H1 (cell line): ENCODE measurements around the gene C20orf144. TPM values are rescaled to one million over a fixed set of nuclear protein-coding genes. Genes with fewer than 3 reads are reported as not detected.

Source experiments
- CTCF ChIA-PET: fragments of 300-600 bp; sonication (Branson Sonifier 250); formaldehyde crosslinking; loops from one replicate; lab custom pipeline; 2021; ENCODE audit not compliant: partially characterized antibody; lab: Charles Lee
- POLR2A ChIA-PET: fragments of 300-600 bp; sonication (Branson Sonifier 250); formaldehyde crosslinking; loops from one replicate; lab custom pipeline; 2021; ENCODE audit warnings: inconsistent platforms; ENCODE audit not compliant: partially characterized antibody; lab: Charles Lee
- DNase-seq, 2 experiments: peaks; one replicate each; pipeline versions ENCODE4 v3.0.0 to v3.0.0-alpha.2; 2010 to 2022; ENCODE audit warnings: low spot score in 2 of 2, low read depth in 1 of 2, mixed read lengths in 1 of 2
- FAIRE-seq: peaks from 2 replicates; lab custom pipeline; 2011; peaks lifted over from hg19 to GRCh38; lab: Jason Lieb, UNC
- H2AFZ ChIP-seq: 2 replicates; pipeline ENCODE4 v1.8.1; 2012; ENCODE audit warnings: low read length, inconsistent platforms
- H2AK5ac ChIP-seq: 2 replicates; pipeline ENCODE4 v1.6.1; 2013; ENCODE audit warnings: low read depth, low read length
- H2BK120ac ChIP-seq: replicated peaks from 2 replicates; pipeline ENCODE3; 2013; ENCODE audit warnings: low read depth, low read length, inconsistent platforms
- H2BK12ac ChIP-seq: 2 replicates; pipeline ENCODE4 v1.6.1; 2013; ENCODE audit warnings: low read depth, low read length
- H2BK15ac ChIP-seq: 2 replicates; pipeline ENCODE4 v1.6.1; 2013; ENCODE audit warnings: low read length
- H2BK20ac ChIP-seq: 2 replicates; pipeline ENCODE4 v1.6.1; 2013; ENCODE audit warnings: low read length
- H2BK5ac ChIP-seq: 2 replicates; pipeline ENCODE4 v1.6.1; 2013; ENCODE audit warnings: low read depth, low read length
- H3K14ac ChIP-seq: 2 replicates; pipeline ENCODE4 v1.6.1; 2013; ENCODE audit warnings: inconsistent platforms; ENCODE audit not compliant: insufficient read length
- H3K18ac ChIP-seq: 2 replicates; pipeline ENCODE4 v1.6.1; 2013; ENCODE audit warnings: low read length; ENCODE audit errors: extremely low read depth
- H3K23ac ChIP-seq: 2 replicates; pipeline ENCODE4 v1.6.1; 2013; ENCODE audit warnings: inconsistent platforms; ENCODE audit not compliant: insufficient read length
- H3K23me2 ChIP-seq: 2 replicates; pipeline ENCODE4 v1.6.1; 2013; ENCODE audit warnings: low read depth, low read length
- H3K27ac ChIP-seq: 2 replicates; pipeline ENCODE4 v1.6.1; 2011; ENCODE audit warnings: low read depth, low read length, inconsistent platforms
- H3K27me3 ChIP-seq, 4 experiments: replicated peaks in 1 of 4; 1 replicate in 1 of 4; 2 replicates in 3 of 4; pipeline versions ENCODE4 v1.6.1 to v1.8.1; 2011 to 2013; ENCODE audit warnings: low read length in 3 of 4, mild to moderate bottlenecking in 3 of 4, inconsistent platforms in 2 of 4, mixed read lengths in 2 of 4, moderate library complexity in 1 of 4; ENCODE audit not compliant: control insufficient read depth in 3 of 4, insufficient read depth in 3 of 4; ENCODE audit errors: extremely low read depth in 1 of 4
- H3K36me3 ChIP-seq, 4 experiments: 2 replicates each; pipeline versions ENCODE4 v1.6.1 to v1.8.1; 2011 to 2013; ENCODE audit warnings: mild to moderate bottlenecking in 4 of 4, low read length in 3 of 4, moderate library complexity in 2 of 4, control low read depth in 1 of 4, inconsistent platforms in 1 of 4; ENCODE audit not compliant: insufficient read depth in 4 of 4, control insufficient read depth in 2 of 4
- H3K4ac ChIP-seq: replicated peaks from 2 replicates; pipeline ENCODE3; 2013; ENCODE audit warnings: low read length, low read depth, mixed read lengths, inconsistent platforms; ENCODE audit not compliant: insufficient read length
- H3K4me1 ChIP-seq, 4 experiments: replicated peaks in 1 of 4; 1 replicate in 1 of 4; 2 replicates in 3 of 4; pipeline versions ENCODE4 v1.6.1 to v1.8.1; 2011 to 2013; ENCODE audit warnings: low read length in 3 of 4, inconsistent platforms in 2 of 4, mixed read lengths in 1 of 4; ENCODE audit not compliant: insufficient read depth in 4 of 4, control insufficient read depth in 3 of 4
- H3K4me2 ChIP-seq, 2 experiments: 2 replicates each; pipeline versions ENCODE4 v1.6.1 to v1.8.1; 2011 to 2013; ENCODE audit warnings: low read depth in 2 of 2, low read length in 2 of 2, control low read depth in 1 of 2, inconsistent platforms in 1 of 2, mild to moderate bottlenecking in 1 of 2; ENCODE audit not compliant: insufficient read depth in 1 of 2
- H3K4me3 ChIP-seq, 4 experiments: fragments of 200-600, 300-600 bp in 1 of 4; sonication (generic), shearing (Covaris generic), sonication (Bioruptor Twin) in 1 of 4; 2 replicates each; pipeline versions ENCODE4 v1.5.1 to v1.8.1; 2011 to 2016; ENCODE audit warnings: low read length in 4 of 4, low read depth in 3 of 4, control low read depth in 2 of 4, inconsistent platforms in 2 of 4, mild to moderate bottlenecking in 2 of 4, mixed read lengths in 1 of 4, moderate library complexity in 1 of 4; ENCODE audit not compliant: insufficient read depth in 2 of 4; ENCODE audit errors: extremely low read depth in 1 of 4
- H3K56ac ChIP-seq: replicated peaks from 2 replicates; pipeline ENCODE3; 2013; ENCODE audit warnings: low read depth, mild to moderate bottlenecking, mixed read lengths, low read length, inconsistent platforms; ENCODE audit not compliant: insufficient read length
- H3K79me1 ChIP-seq: 2 replicates; pipeline ENCODE4 v1.6.1; 2013; ENCODE audit warnings: low read depth, low read length, control low read depth
- H3K79me2 ChIP-seq, 2 experiments: 2 replicates each; pipeline versions ENCODE4 v1.6.1 to v1.8.1; 2012 to 2013; ENCODE audit warnings: low read length in 2 of 2, mild to moderate bottlenecking in 2 of 2, inconsistent platforms in 1 of 2; ENCODE audit not compliant: insufficient read depth in 2 of 2, control insufficient read depth in 1 of 2
- H3K9ac ChIP-seq, 4 experiments: replicated peaks in 1 of 4; 1 replicate in 1 of 4; 2 replicates in 3 of 4; pipeline versions ENCODE4 v1.6.1 to v1.8.1; 2011 to 2013; ENCODE audit warnings: low read depth in 3 of 4, low read length in 3 of 4, control low read depth in 2 of 4, mild to moderate bottlenecking in 2 of 4, moderate library complexity in 2 of 4, inconsistent platforms in 1 of 4; ENCODE audit errors: extremely low read depth in 1 of 4
- H3K9me3 ChIP-seq, 2 experiments: 2 replicates each; pipeline versions ENCODE4 v1.6.1 to v1.8.1; 2012 to 2013; ENCODE audit warnings: mild to moderate bottlenecking in 2 of 2, moderate library complexity in 2 of 2, control low read depth in 1 of 2, inconsistent platforms in 1 of 2, low read depth in 1 of 2, low read length in 1 of 2, mixed read lengths in 1 of 2; ENCODE audit not compliant: insufficient read depth in 2 of 2
- H4K20me1 ChIP-seq, 2 experiments: replicated peaks in 1 of 2; 2 replicates each; pipeline versions ENCODE3 to v1.8.1; 2011 to 2013; ENCODE audit warnings: inconsistent platforms in 2 of 2, low read length in 2 of 2, mild to moderate bottlenecking in 1 of 2; ENCODE audit not compliant: insufficient read depth in 2 of 2, control insufficient read depth in 1 of 2
- H4K5ac ChIP-seq: 2 replicates; pipeline ENCODE4 v1.6.1; 2013; ENCODE audit warnings: low read length, low read depth, mixed read lengths, inconsistent platforms; ENCODE audit not compliant: insufficient read length
- H4K8ac ChIP-seq: 2 replicates; pipeline ENCODE4 v1.8.0; 2013; ENCODE audit warnings: mild to moderate bottlenecking, moderate library complexity, low read length, inconsistent platforms; ENCODE audit not compliant: insufficient read depth; ENCODE audit errors: extremely low read depth
- H4K91ac ChIP-seq: replicated peaks from 2 replicates; pipeline ENCODE3; 2013; ENCODE audit warnings: low read length, mixed read lengths, inconsistent platforms; ENCODE audit not compliant: insufficient read length
- ATF3 ChIP-seq: IDR thresholded peaks from 2 replicates; pipeline ENCODE4 v1.6.1; 2011; ENCODE audit warnings: low read depth, mild to moderate bottlenecking, low read length; ENCODE audit not compliant: insufficient read depth
- EP300 ChIP-seq, 2 experiments: IDR thresholded peaks; 1 replicate in 1 of 2; 2 replicates in 1 of 2; pipeline ENCODE4 v1.6.1; 2011 to 2012; ENCODE audit warnings: low read depth in 2 of 2, low read length in 2 of 2, mild to moderate bottlenecking in 2 of 2, borderline replicate concordance in 1 of 2, inconsistent platforms in 1 of 2, moderate library complexity in 1 of 2
- JUND ChIP-seq: IDR thresholded peaks from 2 replicates; pipeline ENCODE4 v1.6.1; 2011; ENCODE audit warnings: mild to moderate bottlenecking, improper control_type of control experiment, low read length
- MAX ChIP-seq: IDR thresholded peaks from 2 replicates; pipeline ENCODE4 v1.6.1; 2012; ENCODE audit warnings: inconsistent platforms
- POLR2AphosphoS5 ChIP-seq: IDR thresholded peaks from 2 replicates; pipeline ENCODE4 v1.6.1; 2011; ENCODE audit warnings: low read depth, low read length
- RBBP5 ChIP-seq: IDR thresholded peaks from 2 replicates; pipeline ENCODE4 v1.7.1; 2012; ENCODE audit warnings: low read depth, mild to moderate bottlenecking, inconsistent platforms, low read length, moderate library complexity, borderline replicate concordance
- SUZ12 ChIP-seq: fragments of 200-600 bp; sonication (generic); IDR thresholded peaks from 2 replicates; pipeline ENCODE4 v1.6.1; 2012; ENCODE audit warnings: mild to moderate bottlenecking, inconsistent platforms, low read length, moderate library complexity, mixed read lengths
- WGBS, 2 experiments: shearing (Covaris generic) in 1 of 2; methylation state at CpG; one replicate each; pipeline versions ENCODE4 v1.1.6 to v1.1.7; 2013 to 2015; ENCODE audit warnings: low lambda C conversion rate in 2 of 2, mixed read lengths in 2 of 2, inconsistent platforms in 1 of 2, low coverage in 1 of 2, missing lambda C conversion rate in 1 of 2; ENCODE audit not compliant: insufficient replicate concordance in 2 of 2, insufficient coverage in 1 of 2, insufficient read length in 1 of 2; ENCODE audit errors: extremely low coverage in 1 of 2, missing lambda C conversion rate in 1 of 2; 5-methylcytosine and 5-hydroxymethylcytosine counted together
- polyA plus RNA-seq, 7 experiments: library from polyadenylated mRNA; depleted of rRNA in 3 of 7; stranded (reverse) in 5 of 7; unstranded in 2 of 7; fragments of >200 nt in 5 of 7; fragments of 200-250 nt in 2 of 7; gene quantifications; 1 replicate in 5 of 7; 2 replicates in 1 of 7; 4 replicates in 1 of 7; pipeline versions ENCODE4 v1.2.1 to v1.2.3, GENCODE V29; 2011 to 2013; ENCODE audit warnings: missing spikeins in 2 of 7, mixed read lengths in 2 of 7
- total RNA-seq: library from RNA; stranded (reverse); fragmentation: NEBNext Ultra II Directional; extraction: Animal tissue kit (Norgen Biotek cat#: 25700); gene quantifications from 2 replicates; pipeline ENCODE4 v1.2.1, GENCODE V29; 2021

C20orf144 gene
- total and polyA plus RNA-seq, 2 of the 8 experiments (the other 6 are each of a cell fraction or from before 2014, with no cell fraction given): 0.21 to 0.24 TPM

GRCh38 chr20:33648396-33649004 lies 13.6 kb upstream of the C20orf144 start:
- no peak overlapping the region for H3K27ac ChIP-seq

More at GRCh38 chr20:33648396-33649004, 13.6 kb upstream of the C20orf144 start:
- Histone ChIP-seq H3K4ac (no peak overlapping the region), H3K14ac (no peak overlapping the region), H4K5ac (no peak overlapping the region), H2AFZ (no peak overlapping the region), H2BK120ac (no peak overlapping the region), H3K23ac (no peak overlapping the region), H2BK15ac (no peak overlapping the region), H3K23me2 (no peaks in the 10 kb centered on the region), H4K20me1 (peaks cover 0 to 4% of the 10 kb centered on the region in 2 experiments), H3K4me1 (peaks cover 0 to 4% (median 0%) of the 10 kb centered on the region in 4 experiments; a peak in 3 of 7 replicates), H2BK20ac (no peak overlapping the region), H4K8ac (no peak overlapping the region), H3K4me2 (no peak overlapping the region), H3K9me3 (no peaks in the 10 kb centered on the region), H2BK5ac (no peak overlapping the region), H3K36me3 (peaks cover 0 to 11% (median 0%) of the 10 kb centered on the region in 4 experiments; a peak in 2 of 8 replicates), H3K9ac (no peak overlapping the region), H3K4me3 (no peak overlapping the region), H3K79me2 (no peaks in the 10 kb centered on the region), H3K27me3 (no peaks in the 10 kb centered on the region), H2BK12ac (no peak overlapping the region), H3K18ac (no peak overlapping the region), H3K56ac (no peak overlapping the region), H3K79me1 (no peaks in the 10 kb centered on the region), H4K91ac (no peak overlapping the region), H2AK5ac (no peak overlapping the region)
- CTCF ChIA-PET: interaction anchor here (0.6 to 1.6 kb wide), 6 partner anchors 10 to 272 kb away, joined by 3 to 5 read pairs (median 3); no protein-coding TSS in a partner anchor
- DNase-seq: no peak
- POLR2A ChIA-PET: interaction anchor here (1.6 kb wide), 1 partner anchor 16 kb away, joined by 6 read pairs; no protein-coding TSS in a partner anchor
- WGBS, 2 experiments: 94% methylated on average over 14 of the region's 14 CpGs; no CpG with 5 or more reads in 1 of the 2 experiments
- no peak for TF ChIP-seq ATF3
- TF ChIP-seq SUZ12: no peak
- TF ChIP-seq EP300 (IDR thresholded peaks at IDR 0.05; ENCODE audit: borderline replicate concordance in 1 of 2, low read depth in 2 of 2, low read length in 2 of 2): no peak
- TF ChIP-seq POLR2AphosphoS5: 0 out of 2 replicates have a peak, but pooled peaks have one; percentile 23
- TF ChIP-seq JUND: no peak
- no peak for TF ChIP-seq MAX
- TF ChIP-seq RBBP5: no peak
- FAIRE-seq: no peak
